Measurements from ENCODE around the gene HPD.

DNA sequence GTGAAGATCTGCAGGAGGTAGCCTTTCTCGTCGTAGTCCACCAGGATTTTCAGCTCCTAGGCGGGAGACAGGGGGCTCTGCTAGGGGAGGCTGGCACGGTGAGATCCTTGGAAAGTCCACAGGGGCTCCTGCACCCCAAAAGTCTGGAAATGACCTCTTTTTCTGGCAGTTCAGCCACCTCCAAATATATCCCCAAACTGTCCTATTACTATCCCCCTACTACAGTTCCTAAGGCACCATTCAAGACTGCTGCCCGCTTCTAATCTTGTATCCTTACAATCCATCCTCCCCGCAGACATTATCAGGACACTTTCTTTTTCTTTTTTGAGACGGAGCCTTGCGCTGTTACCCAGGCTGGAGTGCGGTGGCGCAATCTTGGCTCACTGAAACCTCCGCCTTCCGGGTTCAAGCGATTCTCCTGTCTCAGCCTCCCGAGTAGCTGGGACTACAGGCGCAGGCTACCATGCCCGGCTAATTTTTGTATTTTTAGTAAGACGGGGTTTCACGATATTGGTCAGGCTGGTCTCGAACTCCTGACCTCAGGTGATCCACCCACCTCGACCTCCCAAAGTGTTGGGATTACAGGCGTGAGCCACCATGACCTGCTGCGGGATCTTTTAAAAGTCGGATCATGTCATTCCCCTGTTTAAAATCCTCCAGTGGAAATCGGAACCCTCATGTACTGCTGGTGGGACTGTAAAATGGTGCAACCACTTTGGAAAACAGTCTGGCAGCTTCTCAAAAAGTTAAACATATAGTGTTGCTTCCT is 18.5 kb downstream of the HPD start:
- no peak for TF ChIP-seq POLR2A (IDR thresholded peaks at IDR 0.05; ENCODE audit: low read length)
- no peak for TF ChIP-seq GATA1 (IDR thresholded peaks at IDR 0.05; ENCODE audit: low read depth, low read length)

All from erythroblast (primary cell).